ENCODE measurements around the gene TMEM208. TPM values are rescaled to one million over a fixed set of nuclear protein-coding genes. Genes with fewer than 3 reads are reported as not detected.

The TMEM208 gene
- total RNA-seq, 6 experiments from 2014 or later = 50.9 to 67.8 (median 58.4) TPM

DNA sequence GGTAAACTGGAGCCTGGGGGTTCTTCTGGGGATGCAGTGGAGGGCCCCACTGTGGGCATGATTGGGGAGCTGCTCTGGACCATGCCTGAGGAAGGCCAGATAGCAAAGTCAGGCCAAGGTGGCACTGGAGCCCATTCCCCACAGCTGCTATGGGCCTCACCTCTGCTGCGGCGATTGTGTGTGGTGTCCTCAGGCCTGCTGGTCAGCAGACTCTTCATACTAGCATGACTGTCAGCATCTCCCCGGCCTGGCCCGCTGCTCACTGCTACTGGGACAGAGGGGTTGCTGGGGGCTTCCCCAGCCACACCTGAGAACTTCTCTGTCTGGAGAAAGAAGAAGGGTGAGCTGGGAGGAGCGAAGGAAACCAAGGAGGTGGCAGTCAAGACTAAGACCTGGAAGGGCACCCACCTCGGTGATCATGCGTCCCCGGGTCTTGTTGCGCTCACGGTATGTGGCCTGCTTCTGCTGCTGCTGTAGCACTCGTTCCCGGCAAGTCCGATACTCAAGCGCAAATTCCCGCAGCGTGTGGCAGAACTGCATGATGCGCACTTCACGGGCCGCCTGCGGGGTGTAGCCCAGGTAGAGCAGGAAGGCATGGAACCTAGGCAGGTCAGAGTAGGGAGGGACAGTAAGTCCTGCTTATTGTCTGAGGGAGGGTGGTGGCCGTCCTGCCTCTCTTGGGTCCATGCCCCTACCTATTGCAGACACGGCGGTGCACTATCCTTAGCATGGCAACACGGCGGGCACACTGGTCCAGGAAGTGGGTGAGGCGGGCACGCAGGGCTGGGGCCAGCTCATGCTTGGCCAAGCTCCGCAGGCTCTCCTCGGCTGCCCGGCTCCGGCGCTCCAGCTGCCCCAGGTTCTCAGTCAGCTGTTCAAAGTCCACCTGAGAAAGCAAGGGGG is 3.2 kb downstream of the TMEM208 start:
- TF ChIP-seq, protein P1, sequence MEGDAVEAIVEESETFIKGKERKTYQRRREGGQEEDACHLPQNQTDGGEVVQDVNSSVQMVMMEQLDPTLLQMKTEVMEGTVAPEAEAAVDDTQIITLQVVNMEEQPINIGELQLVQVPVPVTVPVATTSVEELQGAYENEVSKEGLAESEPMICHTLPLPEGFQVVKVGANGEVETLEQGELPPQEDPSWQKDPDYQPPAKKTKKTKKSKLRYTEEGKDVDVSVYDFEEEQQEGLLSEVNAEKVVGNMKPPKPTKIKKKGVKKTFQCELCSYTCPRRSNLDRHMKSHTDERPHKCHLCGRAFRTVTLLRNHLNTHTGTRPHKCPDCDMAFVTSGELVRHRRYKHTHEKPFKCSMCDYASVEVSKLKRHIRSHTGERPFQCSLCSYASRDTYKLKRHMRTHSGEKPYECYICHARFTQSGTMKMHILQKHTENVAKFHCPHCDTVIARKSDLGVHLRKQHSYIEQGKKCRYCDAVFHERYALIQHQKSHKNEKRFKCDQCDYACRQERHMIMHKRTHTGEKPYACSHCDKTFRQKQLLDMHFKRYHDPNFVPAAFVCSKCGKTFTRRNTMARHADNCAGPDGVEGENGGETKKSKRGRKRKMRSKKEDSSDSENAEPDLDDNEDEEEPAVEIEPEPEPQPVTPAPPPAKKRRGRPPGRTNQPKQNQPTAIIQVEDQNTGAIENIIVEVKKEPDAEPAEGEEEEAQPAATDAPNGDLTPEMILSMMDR (IDR thresholded peaks at IDR 0.05) = no peak
- DNase-seq = no peak
- Mint-ChIP-seq H3K4me1 (ENCODE audit: low read depth) (peaks cover 24% of the 10 kb centered on the region), H3K27ac (no peak overlapping the region), H3K4me3 (no peak overlapping the region), H3K36me3 (ENCODE audit: low read depth) (peaks cover 28% of the 10 kb centered on the region), H3K9me3 (no peaks in the 10 kb centered on the region), H3K27me3 (ENCODE audit: insufficient read depth) (peaks cover 8% of the 10 kb centered on the region)

DNA sequence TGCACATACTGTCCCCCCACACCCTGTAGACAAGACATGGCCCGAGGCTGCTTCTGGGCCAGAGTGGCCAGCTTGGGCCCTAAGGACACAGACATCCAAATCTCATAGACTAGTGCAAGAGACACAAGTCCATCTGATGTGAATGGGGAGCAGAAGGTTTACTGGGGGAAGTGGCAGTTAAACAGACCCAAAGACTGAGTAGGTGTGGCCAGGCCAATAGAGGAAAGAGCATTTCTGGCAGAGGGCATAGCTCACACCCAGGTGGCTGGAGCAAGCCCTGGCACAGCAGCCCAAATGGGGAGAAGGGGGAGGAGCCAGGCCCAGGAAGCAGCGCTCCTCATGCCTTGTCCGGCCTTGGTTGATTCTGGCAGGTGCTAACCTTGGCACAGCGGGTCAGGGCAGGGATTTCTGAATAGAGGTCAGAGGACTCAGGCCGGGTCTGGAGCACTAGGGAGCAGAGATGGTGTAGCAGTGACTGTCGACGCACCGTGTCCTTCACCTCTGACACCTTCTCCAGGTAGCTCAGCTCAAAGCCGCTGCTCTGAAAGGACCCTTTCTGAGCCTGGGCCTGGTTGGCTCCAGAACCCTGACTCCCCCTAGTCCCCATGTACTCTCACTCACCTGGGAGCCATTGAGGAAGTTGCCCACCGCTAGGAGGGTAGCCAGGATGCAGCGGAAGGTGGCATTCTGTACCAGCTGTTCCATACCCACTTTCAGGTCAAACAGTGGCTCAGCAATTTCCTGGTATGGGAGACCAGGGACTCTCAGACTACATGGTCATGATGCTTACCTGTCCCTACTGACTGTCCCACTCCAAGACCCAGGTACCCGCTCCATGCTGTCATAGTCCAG is 4.1 kb downstream of the TMEM208 start:
- Mint-ChIP-seq H3K36me3 (ENCODE audit: low read depth) (peaks cover 30% of the 10 kb centered on the region), H3K9me3 (no peaks in the 10 kb centered on the region), H3K4me1 (ENCODE audit: low read depth) (peaks cover 15% of the 10 kb centered on the region), H3K27me3 (ENCODE audit: insufficient read depth) (peaks cover 8% of the 10 kb centered on the region), H3K27ac (no peak overlapping the region; the same call in 1 of the 2 replicates), H3K4me3 (no peak overlapping the region)
- no peak for DNase-seq
- TF ChIP-seq, protein P1 (IDR thresholded peaks at IDR 0.05) = no peak

DNA sequence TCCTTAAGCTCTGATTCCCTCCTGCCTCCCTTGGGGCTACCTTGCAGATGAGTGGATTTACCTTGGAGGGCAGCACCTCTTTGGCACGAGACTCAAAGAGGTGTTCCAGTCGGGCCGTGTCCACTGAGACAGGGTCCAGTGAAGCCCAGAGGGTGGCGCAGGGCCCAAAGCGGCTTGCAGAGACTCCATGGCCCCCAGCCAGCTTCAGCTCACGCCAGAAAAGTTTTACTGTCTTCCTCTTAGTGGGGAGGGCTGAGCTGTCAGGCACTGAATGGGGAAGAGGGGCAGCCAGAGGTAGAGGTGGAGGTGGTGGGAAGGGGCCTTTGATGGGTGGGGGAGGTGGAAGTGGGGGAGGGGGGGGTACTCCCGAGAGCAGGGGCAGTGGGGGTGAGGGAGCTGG is 6.7 kb downstream of the TMEM208 start:
- Mint-ChIP-seq H3K36me3 (ENCODE audit: low read depth) (peaks cover 36% of the 10 kb centered on the region), H3K9me3 (no peaks in the 10 kb centered on the region)

DNA sequence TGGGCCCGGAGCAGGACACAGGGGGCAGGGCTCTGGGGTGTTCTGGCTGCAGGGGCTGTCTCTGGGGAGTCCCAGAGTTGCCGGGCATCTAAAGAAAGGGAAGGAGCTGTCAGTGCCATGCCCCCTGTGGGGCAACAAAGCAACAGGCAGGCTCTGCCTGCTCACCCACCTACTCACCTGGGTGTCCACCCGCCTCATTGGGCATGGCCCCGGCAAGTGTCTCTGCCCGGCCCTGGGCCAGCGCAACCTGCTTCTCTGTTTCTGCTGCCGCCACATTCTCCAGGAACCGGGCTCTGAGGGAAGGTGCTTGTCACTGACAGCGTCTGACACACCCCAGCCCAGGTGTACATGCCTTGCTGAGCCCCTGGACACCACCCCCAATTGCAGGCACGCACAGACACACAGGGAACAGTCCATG is 7.3 kb downstream of the TMEM208 start:
- Mint-ChIP-seq H3K27ac (no peak overlapping the region), H3K4me1 (ENCODE audit: low read depth) (no peaks in the 10 kb centered on the region), H3K4me3 (no peak overlapping the region), H3K9me3 (no peaks in the 10 kb centered on the region), H3K27me3 (ENCODE audit: insufficient read depth) (peaks cover 5% of the 10 kb centered on the region), H3K36me3 (ENCODE audit: low read depth) (peaks cover 38% of the 10 kb centered on the region)
- TF ChIP-seq, protein P1 (IDR thresholded peaks at IDR 0.05) = no peak
- no peak for DNase-seq

More for the DNA sequence above, 6.7 kb downstream of the TMEM208 start:
- Mint-ChIP-seq H3K27me3 (ENCODE audit: insufficient read depth) (peaks cover 5% of the 10 kb centered on the region), H3K4me3 (no peak overlapping the region), H3K4me1 (ENCODE audit: low read depth) (no peaks in the 10 kb centered on the region), H3K27ac (no peak overlapping the region)
- TF ChIP-seq, protein P1 (IDR thresholded peaks at IDR 0.05) = no peak
- DNase-seq = no peak

DNA sequence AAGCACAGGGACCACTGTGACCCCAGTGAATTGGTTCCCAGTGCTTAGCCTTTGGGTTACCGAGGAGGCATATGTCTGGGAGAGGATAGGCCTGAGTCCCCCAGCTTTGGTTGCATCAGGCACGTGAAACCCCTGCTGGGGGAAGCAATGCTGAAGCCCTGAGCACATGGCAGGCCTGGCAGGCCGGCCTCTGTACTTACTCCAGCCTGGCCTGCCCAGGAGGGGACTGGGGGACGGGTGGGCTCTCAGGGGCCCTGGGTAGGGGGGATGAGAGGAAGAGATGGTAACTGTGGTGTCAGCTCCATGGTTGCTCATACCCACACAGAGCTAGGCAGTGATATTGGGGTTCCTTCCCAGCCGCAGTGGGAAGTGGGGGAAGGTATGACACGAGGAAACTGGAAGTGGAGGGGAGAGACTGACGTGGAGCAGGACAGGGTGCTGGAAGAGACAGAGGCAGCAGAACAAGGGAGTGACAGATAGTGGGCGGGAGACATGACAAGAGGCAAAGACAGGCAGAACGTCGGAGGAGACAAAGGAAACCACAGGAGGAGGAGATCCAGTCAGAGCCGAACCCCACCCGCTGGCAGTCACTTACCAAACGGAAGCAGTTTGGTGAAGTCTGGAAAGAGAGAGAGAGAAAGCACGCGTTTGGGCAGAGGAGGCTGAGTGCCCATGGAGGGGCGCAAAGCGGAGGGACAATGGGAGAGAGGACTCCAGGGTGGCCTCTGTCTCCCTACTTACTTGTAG is 9.1 kb downstream of the TMEM208 start:
- peaks cover 38% of the 10 kb centered on the region for H3K36me3 Mint-ChIP-seq (ENCODE audit: low read depth)

More for the DNA sequence above, 9.1 kb downstream of the TMEM208 start:
- Mint-ChIP-seq H3K9me3 (no peaks in the 10 kb centered on the region), H3K27ac (peak overlapping the region; percentile 61; the same call in 1 of the 2 replicates), H3K4me1 (ENCODE audit: low read depth) (peaks cover 17% of the 10 kb centered on the region), H3K4me3 (no peak overlapping the region), H3K27me3 (ENCODE audit: insufficient read depth) (peaks cover 5% of the 10 kb centered on the region)
- TF ChIP-seq, protein P1 (IDR thresholded peaks at IDR 0.05) = no peak
- DNase-seq = no peak

Data from HFFc6 (cell line).